ENCODE data around the gene AGPAT4. TPM values are rescaled to one million over a fixed set of nuclear protein-coding genes. Genes with fewer than 3 reads are reported as not detected.
A peak's percentile ranks its signal among the peaks of the same experiment; 100 is the strongest.

AGPAT4 gene
- total RNA-seq, 1 experiment from 2014 or later: 2.4 TPM

DNA sequence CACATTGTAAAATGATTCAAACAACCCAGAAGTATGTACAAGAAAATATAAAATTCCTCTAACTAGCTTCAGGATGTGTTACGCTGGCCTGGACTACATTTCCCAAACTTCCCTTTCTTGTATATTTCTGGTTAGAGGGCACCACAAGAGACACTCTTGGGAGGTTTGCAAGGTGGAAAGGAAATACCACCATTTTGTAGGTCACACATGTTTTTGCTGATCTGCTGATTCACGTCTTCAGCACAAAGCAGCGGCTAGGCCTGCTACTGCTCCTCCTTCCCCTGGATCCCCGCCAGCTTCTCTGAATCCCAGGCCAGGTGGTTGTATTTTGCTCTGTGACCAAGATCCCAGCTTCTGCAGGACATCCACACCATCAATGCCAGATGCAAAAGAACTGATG is 104.2 kb downstream of the AGPAT4 start:
- DNase-seq (ENCODE audit: extremely low read depth, low read depth): no peak

DNA sequence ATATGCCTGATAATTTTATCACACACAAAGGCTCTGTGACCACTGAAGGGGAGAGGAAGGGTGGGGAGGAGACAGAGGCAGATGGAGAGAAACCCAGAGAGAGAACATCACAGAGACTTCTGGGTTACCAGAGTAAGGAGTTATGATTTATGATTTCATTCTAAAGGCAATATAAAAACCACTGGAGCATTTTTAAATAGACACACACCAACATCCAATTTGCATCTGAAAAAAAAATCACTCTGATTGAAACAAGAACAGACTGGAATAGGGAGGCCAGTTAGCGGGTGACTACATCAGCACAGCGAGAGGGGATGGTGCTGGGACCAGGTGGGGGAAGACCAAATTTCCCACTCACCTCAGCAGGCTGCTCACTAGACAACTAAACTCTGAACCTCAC is 104.8 kb downstream of the AGPAT4 start:
- no peak for DNase-seq (ENCODE audit: extremely low read depth, low read depth)

DNA sequence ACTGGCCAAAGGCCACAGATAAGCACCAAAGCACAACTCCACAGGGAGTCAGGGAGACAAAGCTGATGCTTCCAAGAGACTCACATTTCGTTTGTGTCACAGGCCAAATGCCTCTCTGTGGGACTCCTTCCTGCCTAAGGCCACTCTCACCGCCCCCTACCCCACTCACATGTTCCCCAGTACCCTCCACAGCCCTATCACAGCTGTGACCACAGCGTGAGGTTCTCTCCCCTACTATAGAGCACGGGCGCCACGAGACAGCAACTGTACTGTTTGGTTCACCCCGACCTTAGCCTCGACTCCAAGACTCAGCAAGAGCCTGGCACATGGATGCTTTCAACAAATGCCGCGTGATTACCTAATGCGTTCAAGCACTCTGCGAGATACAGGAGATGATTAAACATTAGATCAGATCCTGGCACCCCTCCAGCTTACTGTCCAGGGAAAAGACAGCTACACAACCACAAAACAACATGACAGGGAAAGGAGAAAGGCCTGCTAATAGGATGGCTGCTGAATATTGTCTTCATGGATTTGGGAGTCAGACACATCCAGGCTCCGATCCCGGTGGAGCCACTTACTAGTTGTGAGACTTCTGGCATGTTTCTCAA is 105.5 kb downstream of the AGPAT4 start:
- DNase-seq (ENCODE audit: extremely low read depth, low read depth): peak; percentile 64

DNA sequence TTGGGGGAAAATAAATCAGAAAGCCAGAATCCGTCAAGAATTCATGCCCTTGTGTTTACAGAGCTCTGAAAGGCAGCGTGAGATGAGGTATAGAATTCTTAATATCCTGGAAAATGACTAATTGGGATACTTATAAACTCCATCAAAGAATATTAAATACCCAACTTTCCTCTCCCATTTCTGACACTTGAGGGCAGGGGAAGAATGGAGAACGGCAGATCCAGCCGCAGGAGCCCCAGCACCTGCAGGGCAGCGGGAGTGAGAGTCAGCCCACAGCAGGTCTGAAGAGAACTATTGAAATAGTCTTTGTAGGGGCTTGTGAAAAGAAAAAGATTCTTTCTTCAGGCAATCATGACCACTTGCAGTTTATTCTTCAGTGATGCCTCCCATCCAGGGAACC is 107.2 kb downstream of the AGPAT4 start:
- no peak for DNase-seq (ENCODE audit: extremely low read depth, low read depth)

DNA sequence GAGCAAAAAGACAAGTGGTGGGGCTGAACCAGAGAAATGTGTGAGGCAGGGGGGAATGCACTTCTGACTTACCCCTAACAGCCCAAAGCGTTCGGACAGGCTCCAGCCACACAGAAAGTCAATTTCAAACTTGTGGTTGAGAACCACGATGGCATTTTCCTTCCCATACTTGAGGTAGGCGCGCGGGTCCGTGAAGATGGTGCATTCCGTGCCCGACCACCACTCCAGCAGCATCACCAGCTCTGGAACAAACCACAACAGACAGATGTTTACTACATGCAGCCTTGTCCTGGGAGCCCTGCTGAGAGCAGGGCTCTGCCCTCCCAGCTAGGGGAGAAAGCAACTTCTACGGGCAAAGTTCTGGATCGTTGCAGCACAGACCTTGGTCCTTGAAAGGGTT is 107.7 kb downstream of the AGPAT4 start:
- no peak for DNase-seq (ENCODE audit: extremely low read depth, low read depth)

DNA sequence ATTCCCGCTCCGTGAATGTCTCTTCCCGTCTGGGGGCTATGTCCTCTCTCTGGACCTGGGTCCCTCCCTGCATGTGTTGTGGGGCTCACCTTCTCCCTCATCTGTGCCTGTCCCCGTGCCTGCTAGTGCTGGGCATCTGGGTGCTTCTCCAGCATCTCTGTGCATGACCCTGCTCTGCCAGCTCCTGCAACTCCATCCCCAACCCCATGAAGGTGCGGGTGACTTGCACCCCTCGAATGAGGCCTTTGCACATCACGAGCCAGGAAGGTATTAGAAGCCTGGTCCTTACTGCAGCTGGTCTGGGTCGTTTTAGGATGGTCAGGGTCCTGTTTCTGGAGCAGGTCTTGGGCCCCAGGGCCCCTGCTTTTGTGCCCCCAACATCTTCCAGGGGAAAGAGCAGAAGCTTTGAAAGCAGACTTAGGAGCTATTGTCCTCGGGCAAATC is 109.7 kb downstream of the AGPAT4 start:
- DNase-seq (ENCODE audit: extremely low read depth, low read depth): no peak

DNA sequence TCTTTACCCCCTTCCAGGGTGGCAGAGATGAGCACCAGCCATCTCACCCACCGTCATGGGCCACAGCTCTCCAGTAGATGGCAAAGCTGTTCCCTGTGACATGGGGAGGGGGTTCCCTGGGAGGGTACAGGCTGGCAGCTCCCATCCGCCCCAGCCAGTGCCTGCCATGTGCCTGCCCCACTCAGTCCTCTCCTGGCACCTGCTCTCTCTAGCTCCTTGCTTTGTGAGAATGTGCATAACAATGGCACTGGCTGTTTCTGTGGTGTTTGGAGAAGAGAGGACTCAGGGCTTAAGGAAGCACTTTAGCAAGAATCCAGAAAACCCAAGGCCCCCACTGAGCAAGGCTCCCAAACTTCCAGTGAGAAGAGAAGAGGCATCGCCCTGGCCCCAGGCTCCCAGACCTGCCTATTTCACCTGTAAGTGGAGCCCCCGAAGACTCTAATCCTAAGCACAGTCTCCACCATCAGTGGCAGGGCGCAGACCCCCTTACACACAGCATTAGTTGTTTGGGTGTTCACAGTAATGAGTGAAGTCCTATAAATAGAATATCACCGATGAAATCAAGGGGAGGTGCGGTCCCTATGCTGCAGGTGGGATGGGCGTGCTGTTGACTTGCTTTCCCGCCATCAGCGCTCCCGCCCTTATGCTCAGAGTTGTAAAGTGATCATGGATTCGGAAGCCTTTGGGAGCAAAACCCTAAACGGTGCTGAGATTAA is 110.2 kb downstream of the AGPAT4 start:
- no peak for DNase-seq (ENCODE audit: extremely low read depth, low read depth)

DNA sequence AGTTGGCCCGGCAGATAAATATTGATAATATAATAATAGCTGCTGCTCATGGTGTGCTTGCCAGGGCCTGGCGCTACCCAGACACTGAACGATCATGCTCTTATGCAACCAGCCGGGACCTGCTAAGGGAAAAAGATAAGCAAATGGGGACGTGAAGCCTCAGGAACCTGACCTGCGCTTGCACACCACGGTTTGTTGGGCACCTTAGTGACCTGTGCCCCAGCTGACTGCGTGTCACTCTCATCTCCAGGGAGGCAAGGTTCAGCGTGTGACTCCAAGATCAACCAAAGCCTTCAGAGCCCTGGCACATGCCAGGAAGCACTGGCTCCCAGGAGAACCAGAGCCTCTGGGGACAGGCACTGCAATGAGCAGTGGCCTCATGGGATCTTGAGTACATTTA is 111.1 kb downstream of the AGPAT4 start:
- no peak for DNase-seq (ENCODE audit: extremely low read depth, low read depth)

DNA sequence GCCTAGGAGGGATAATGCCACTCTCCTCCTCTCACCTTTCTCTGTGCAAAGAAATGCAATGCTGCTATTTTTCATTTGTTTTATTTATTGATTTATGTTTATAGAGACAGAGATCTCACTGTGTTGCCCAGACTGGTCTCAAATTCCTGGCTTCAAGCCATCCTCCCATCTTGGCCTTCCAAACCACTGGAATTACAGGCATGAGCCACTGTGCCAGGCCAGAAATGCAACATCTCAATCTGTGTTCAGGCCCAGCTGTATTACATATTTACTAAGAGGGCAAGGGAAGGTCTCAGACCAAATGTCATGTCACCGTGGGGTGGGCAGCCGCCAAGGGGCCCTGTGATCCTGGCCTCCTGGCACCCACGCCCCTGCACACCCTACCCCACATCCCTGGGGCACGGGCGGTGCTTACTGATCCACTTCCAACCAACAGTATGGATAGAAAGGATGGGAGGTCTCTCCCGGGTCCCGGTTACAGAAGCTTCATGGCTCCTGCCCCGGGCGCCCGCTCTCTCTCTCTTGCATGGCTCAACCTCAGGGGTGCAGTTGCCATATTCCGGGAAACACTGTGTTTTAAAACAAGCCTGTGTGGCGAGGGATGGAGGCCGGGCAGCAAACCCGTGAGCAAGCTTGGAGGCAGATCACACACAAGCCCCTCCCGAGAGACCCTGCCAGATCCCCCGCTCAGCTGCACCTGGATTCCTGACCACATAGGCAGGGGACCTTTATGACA is 111.8 kb downstream of the AGPAT4 start:
- DNase-seq (ENCODE audit: extremely low read depth, low read depth): no peak

DNA sequence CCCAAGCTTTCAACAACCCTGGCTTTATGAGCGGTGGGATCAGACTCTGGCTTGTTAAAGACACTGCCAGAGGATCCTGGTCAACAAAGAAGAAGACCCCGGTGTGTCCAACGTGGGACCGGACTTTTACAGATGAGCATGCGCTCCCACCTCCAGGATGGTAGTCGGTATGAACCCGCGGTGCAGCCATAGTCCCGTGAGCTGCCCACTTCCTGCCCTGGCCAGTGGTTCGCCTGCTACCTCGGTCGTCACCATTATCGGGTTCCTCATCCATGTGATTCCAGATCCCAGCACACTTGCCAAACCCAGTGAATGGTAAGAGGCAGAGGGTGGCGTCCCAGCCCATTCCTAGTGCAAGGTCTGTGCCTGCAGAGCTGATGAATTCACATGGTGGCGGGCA is 112.7 kb downstream of the AGPAT4 start:
- DNase-seq (ENCODE audit: extremely low read depth, low read depth): no peak

DNA sequence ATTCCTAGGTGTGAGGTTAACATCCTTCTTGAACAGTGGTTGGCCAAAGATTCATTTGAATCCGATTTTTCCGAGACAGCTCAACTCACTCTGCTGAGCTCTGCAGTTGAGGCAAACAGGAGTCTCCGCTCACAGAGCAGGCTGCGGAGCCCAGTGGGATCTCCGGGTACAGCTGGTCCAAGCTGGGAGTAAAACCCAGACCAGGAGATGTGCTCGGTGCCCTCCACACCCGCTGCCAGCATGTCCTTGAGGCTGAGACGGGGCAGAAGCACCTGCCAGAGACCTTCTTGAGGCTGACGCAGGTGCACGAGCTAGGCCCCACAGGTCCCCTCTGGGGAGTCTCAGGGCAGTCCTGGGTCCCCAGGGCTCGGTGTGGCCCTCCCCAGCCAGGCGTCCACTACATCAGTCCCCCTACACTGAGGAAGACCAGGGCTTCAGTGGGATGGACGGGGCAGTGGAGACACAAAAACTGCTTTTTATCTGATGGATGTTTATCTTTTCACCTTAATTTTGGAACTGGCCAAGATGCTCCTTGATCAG is 119.0 kb downstream of the AGPAT4 start:
- no peak for DNase-seq (ENCODE audit: extremely low read depth, low read depth)

DNA sequence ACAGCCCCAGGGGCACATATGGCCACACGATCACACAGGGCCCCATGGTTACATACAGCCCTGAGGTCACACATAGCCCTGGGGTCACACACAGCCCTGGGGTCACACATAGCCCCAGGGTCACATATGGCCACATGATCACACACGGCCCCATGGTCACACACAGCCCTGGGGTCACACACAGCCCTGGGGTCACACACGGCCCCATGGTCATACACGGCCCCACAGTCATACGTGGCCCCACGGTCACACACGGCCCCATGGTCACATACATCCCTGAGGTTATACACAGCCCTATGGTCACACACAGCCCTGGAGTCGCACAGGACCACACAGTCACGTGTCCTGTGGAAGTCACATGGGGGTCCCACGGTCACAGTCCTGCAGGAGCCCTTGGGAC is 120.1 kb downstream of the AGPAT4 start:
- DNase-seq (ENCODE audit: extremely low read depth, low read depth): no peak

DNA sequence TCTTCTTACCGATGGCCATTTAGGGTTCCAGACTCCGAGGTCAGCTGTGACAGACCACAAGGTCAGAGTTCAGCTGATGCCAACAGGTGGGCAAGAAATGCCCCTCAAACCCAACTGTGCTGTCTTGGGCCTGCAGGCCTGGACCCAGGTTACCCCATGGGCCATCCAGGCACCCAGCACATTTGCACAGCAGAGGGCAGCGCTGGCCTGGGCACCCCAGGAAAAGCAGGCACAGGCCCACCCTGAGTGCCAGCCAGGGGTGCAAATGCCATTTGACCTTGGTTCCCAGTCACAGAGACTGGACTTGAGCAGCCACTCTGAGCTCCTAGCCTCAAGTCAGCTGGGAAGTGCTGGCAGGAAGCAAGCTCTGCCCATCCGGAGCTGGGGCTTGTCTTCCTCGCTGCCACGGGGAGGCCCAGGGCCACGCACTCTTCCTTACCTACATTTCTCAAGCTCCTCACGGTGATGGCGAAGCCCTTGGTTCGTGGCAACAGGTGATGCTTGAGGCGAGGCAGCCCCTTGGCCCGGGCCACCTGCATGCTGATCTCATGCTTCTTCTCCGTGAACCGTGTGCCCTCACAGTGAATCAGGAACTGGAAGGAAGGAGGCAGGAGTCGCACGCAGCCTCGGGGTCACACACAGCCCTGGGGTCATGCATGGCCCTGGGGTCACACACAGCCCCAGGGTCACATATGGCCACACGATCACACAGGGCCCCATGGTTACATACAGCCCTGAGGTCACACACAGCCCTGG is 120.8 kb downstream of the AGPAT4 start:
- no peak for DNase-seq (ENCODE audit: extremely low read depth, low read depth)

DNA sequence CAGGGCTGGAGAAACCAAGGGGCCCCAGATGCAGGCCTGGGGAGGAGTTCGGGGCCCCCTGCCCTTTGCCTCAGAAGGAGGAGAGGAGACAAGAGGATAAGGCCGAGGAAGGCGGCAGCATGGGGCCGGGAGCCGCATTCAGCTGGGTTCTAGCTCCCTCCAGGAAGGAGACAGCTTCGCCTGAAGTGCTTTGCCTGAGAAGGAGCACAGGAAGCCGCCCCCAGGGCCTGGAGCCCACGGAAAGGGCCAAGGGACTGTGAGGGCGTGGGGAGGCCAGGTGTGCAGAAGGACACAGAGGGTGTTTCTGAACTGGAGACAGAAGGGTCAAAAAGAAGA is 121.4 kb downstream of the AGPAT4 start:
- no peak for DNase-seq (ENCODE audit: extremely low read depth, low read depth)

DNA sequence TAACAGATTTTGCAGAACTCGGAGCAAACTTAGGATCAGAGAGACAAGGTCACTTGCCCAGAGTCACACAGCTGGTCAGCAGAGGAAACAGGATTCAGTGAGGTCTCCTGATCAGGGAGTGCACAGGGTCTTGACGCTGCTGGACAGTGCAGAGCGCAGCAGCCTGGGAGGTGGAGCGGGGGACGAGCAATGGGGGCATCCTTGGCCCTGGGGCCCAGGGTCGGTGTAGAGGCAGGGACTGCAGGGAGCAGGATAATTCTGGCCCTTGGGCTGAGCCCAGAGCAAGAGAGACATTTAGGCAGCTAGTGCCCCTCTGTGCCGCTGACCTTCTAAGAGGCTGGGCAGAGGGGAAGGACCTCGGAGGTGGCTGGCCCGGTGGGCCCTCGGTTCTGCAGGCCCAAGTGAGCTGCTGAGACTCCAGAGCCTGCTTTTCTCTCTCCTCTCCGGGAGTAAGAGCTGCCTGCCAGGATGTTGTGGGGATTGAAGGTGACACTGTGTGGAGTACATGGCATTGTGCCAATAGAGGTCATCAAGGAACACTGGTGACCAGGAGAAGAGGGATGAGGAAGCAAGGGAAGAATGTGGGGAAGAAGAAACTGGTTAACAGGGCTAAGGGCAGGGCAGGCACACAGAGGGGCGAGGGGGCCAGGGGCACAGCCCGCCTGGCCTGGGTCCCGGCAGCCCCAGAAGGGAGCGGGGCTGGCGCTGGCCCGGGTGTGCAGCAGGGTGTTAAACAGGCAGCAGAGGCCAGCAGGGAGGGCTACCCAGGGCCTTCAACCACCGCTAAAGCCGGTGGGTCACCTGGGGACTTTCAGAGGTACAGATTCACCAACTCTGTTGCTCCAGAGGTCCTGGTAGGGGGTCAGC is 122.0 kb downstream of the AGPAT4 start:
- no peak for DNase-seq (ENCODE audit: extremely low read depth, low read depth)

DNA sequence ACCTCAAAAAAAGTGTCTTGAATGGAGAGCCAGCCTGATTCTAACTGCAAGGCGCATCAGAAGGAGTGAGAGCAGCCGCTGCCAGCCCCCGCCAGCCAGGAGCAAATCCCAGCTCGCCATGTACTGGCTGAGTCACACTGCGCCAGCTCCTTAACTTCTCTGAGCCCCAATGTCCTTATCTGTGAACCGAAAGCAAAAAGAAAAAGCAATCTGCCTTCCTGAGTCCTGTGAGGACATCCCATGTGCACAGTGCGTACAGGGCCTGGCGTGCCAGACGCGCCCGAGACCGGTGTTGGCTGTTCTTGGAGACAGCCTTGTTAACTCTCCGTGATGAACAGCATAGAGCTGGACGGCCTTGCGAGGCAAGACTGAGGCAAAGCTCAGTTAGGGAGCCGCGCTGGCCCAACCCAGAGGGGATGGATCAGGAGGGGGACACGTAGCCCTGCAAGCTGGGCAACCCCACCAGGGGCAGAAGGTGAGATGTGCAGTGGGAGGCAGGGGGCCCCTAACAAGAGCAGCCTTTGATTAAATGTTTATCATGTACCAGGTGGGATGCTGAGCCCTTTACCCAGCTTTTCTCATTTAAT is 122.7 kb downstream of the AGPAT4 start:
- no peak for DNase-seq (ENCODE audit: extremely low read depth, low read depth)

DNA sequence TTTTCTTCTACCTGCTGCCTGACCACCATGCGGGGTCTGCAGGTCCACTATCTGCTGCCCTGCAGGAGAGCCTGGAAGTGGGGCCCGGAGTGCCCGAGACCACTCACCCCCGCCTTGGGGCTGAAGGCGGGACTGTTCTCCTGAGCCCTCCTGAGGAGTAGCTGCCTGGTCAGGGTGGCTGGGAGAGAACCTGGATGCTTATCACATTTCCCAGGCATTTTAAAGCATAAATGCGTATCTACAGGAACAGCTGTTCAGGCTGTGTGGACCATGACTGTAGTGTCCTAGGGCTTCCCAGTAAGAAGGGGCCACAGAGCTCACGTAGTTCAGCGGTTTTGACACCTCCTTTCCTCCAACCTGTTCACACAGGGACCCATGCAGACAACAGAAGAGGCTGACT is 123.3 kb downstream of the AGPAT4 start:
- DNase-seq (ENCODE audit: extremely low read depth, low read depth): no peak

DNA sequence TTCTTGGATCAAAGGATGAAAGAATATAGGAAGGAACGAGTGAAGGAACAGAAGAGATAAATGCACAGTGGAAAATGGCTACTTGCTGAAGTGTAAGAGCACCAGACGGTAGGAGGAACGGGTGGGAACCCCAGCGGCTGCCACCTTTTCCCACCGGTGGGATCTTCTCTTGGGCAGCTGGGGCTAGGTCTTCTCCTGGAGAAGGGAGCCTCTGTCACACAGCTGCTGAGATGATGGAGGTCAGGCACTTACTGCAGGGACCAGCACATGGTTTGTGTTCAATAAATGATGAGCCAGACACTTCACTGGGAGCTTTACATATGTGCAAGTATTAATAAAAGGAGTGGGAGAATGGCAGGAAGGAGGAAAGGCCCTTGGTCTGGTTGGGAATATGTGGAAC is 123.7 kb downstream of the AGPAT4 start:
- DNase-seq (ENCODE audit: extremely low read depth, low read depth): no peak

DNA sequence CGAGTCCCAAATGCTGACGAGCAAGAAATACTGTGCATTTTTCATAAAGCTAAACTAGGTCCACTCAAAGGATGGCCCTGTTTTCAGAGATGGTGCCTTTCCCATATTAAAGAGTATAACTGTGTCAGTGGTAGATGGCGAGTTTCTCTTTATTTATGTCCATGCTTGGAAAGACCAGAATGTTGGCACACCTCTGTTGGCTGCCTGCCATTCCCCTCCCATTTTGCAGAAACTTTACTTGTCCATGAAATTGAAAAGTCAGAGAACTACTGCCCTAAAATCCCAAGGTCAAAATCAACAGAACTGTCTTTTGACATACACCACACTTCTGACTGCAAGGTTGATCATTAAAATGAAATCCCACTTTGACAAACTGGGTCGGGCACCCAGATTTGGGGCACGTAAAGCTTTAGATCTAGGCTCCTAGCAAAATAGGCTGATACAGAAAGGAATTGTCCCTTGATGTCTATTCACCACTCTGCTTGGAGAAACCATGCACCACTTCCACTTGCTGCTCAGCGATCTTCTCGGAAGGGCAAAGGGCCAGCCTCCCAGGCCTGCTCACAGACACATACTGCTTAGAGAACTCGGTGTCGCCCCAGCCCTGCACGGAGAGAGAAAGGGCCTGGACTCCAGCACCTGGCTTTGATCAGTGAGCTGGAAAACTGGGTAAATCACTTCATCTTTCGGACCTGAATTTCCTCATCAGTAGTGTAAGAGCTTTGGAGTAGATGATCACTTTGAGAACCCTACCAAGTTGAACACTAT is 130.0 kb downstream of the AGPAT4 start:
- no peak for DNase-seq (ENCODE audit: extremely low read depth, low read depth)

All from NCI-H460 (cell line).